Adrenal gland (tissue), 5 donors: ENCODE data around the gene ABL1.

Experiments
- POLR2A ChIP-seq, 2 donors: fragments of 450-650 bp; IDR thresholded peaks; one replicate each; pipeline ENCODE4 v1.6.1; 2017; ENCODE audit warnings: antibody characterized with exemption in 2 of 2, mild to moderate bottlenecking in 2 of 2, moderate library complexity in 1 of 2
- TF ChIP-seq, protein P1 (sequence below), 6 experiments: fragments of 450-650 bp in 4 of 6; fragments of 200-600 bp in 2 of 6; sonication (generic) in 1 of 6; IDR thresholded peaks; 1 replicate in 5 of 6; 2 replicates in 1 of 6; pipeline versions ENCODE4 v1.5.1 to v1.8.0; 2016 to 2021; ENCODE audit warnings: antibody characterized with exemption in 6 of 6, mild to moderate bottlenecking in 2 of 6, moderate library complexity in 1 of 6
- donor health status: DM: no; HTN: no; CAD: no.

DNA sequence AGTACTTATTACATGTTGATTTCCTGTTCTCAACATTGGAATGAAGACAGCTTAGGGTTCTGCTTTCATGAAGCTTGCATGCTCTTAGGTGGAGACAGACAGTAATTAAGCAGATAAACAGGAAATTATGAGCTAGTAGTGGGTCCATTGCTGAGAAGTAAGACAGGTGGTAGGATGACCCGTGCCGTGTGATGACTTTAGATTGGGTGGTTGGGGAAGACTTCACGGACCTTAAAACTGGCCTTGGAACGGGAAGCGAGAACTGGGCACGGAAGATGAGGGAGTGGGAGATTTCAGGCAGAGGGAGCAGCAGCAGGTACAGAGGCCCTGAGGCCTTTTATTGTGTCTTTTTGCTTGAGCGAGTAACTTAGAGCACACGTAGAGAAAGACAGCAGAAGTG lies 27.2 kb downstream of the ABL1 start:
- TF ChIP-seq, protein P1, sequence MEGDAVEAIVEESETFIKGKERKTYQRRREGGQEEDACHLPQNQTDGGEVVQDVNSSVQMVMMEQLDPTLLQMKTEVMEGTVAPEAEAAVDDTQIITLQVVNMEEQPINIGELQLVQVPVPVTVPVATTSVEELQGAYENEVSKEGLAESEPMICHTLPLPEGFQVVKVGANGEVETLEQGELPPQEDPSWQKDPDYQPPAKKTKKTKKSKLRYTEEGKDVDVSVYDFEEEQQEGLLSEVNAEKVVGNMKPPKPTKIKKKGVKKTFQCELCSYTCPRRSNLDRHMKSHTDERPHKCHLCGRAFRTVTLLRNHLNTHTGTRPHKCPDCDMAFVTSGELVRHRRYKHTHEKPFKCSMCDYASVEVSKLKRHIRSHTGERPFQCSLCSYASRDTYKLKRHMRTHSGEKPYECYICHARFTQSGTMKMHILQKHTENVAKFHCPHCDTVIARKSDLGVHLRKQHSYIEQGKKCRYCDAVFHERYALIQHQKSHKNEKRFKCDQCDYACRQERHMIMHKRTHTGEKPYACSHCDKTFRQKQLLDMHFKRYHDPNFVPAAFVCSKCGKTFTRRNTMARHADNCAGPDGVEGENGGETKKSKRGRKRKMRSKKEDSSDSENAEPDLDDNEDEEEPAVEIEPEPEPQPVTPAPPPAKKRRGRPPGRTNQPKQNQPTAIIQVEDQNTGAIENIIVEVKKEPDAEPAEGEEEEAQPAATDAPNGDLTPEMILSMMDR (IDR thresholded peaks at IDR 0.05), result no peak
- no peak for TF ChIP-seq POLR2A (IDR thresholded peaks at IDR 0.05)
